GM13977 (cell line): ENCODE data around the gene IRGQ.

ENCODE experiments used
- DNase-seq: peaks from one replicate; pipeline ENCODE4 v3.0.0; 2012; ENCODE audit warnings: low spot score
- in situ Hi-C: fragments of 300-500 bp; cut with MboI; formaldehyde crosslinking; loops from one replicate; pipeline ENCODE4 v1.12.0; 2022; ENCODE audit warnings: low sequenced_read_pairs, low pct_unique_long_range_greater_than_20kb, mixed read lengths, inconsistent platforms; ENCODE audit not compliant: unreplicated experiment
- TF ChIP-seq, protein P1 (sequence below): IDR thresholded peaks from 2 replicates; pipeline ENCODE4 v1.5.1; 2012; ENCODE audit warnings: mild to moderate bottlenecking, control low read depth; ENCODE audit not compliant: insufficient read depth; ENCODE audit errors: extremely low read depth, missing control alignments

The IRGQ gene

DNA sequence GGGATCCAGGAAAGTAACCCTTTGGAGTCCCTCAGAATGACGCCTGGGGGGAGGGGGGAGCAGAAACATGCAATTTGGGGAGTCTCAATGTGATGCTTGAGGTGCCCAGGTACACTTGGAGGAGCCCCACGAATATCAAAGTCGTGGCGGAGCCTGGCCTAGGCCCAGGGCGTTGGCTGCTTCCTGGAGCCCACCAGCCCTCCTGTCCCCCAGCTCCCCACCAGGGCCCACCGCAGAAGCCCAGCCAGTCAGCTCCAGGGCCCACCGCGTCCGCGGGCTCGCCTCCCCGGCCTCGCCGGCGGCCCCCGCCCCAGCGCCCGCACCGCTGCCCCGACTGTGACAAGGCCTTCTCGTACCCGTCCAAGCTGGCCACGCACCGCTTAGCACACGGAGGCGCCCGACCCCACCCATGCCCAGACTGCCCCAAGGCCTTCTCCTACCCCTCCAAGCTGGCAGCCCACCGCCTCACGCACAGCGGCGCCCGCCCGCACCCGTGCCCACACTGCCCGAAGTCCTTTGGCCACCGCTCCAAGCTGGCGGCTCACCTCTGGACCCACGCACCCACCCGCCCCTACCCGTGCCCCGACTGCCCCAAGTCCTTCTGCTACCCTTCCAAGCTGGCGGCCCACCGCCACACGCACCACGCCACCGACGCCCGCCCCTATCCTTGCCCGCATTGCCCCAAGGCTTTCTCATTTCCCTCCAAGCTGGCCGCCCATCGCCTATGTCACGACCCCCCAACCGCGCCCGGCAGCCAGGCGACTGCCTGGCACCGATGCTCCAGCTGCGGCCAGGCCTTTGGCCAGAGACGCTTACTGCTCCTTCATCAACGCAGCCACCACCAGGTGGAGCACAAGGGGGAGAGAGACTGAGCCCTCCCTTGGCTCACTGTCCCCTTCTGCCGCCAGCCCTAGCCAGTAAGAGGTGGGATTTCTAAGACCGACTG is 60.8 kb downstream of the IRGQ start:
- DNase-seq, result no peak
- in situ Hi-C loops, result no loop called here

More for the DNA sequence above, 60.8 kb downstream of the IRGQ start:
- TF ChIP-seq, protein P1, sequence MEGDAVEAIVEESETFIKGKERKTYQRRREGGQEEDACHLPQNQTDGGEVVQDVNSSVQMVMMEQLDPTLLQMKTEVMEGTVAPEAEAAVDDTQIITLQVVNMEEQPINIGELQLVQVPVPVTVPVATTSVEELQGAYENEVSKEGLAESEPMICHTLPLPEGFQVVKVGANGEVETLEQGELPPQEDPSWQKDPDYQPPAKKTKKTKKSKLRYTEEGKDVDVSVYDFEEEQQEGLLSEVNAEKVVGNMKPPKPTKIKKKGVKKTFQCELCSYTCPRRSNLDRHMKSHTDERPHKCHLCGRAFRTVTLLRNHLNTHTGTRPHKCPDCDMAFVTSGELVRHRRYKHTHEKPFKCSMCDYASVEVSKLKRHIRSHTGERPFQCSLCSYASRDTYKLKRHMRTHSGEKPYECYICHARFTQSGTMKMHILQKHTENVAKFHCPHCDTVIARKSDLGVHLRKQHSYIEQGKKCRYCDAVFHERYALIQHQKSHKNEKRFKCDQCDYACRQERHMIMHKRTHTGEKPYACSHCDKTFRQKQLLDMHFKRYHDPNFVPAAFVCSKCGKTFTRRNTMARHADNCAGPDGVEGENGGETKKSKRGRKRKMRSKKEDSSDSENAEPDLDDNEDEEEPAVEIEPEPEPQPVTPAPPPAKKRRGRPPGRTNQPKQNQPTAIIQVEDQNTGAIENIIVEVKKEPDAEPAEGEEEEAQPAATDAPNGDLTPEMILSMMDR, result peak; percentile 52
